GM19468 (cell line): ENCODE measurements around the gene PCK1.

Experiments
- ATAC-seq: cut with Tn5 transposase; IDR thresholded peaks from one replicate; pipeline ENCODE4 v1.9.1; 2021; ENCODE audit warnings: mild to moderate bottlenecking, moderate library complexity, moderate number of reproducible peaks; ENCODE audit not compliant: unreplicated experiment; ENCODE audit errors: extremely low read depth

Gene PCK1

DNA sequence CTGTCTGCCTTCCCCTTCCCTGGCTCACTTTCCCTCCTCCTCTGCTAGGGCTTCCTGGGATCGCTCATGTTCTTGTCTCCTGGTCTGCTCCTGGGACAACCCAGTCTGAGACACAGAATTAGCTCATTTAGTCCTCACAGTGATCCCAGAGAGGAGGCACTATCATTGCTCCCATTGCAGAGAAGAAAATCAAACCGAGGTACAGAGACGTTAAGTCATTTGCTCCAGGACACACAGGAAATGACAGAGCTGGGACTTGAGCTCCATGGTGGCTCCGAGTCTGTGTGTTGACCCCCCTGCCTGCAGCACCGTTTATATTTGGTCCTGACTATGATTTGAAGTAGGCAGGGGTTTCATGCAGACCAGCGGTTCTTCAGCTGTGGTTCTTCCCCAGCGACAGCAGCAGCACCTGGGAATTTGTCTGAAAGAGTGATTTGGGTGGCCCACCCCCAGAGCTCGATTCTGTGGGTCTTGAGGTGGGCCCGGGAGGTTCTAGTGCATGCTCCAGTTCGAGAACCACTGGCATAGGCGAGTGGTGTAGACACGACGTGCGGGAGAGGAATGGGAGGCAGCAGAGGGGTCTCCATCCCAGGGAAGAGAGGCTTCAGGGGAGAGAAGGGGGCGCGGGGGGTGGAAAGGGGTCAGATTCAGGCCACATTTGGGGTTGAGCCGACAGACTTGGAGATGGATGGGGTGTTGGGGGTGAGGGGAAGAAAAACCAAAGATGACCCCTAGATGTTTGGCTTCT lies 24.7 kb downstream of the PCK1 start:
- no peak for ATAC-seq

DNA sequence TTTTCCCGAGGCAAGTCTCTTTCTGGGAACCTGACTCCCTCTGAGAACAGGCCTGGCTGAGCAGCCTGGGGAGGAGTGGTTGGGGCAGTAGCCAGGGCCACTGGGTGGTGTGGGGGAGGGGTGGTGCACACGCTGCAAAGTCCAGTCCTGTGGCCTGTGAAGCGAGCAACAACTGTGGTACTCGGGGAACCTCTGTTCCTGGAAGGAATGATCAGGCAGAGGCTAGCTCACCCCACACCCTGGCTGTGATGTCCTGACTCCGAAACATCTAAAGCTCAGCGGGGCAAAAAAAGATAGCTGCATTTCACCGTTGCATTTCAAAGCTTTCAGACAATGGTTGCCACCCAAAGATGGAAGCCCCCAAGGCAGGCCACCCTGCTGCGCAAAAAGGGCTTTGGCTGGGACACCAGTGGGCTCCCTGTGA lies 25.5 kb downstream of the PCK1 start:
- no peak for ATAC-seq

- ATAC-seq = no peak
Observed at GRCh38 chr20:57586943-57587277, 26.0 kb downstream of the PCK1 start.

- ATAC-seq = no peak
Observed at GRCh38 chr20:57587278-57587988, 26.5 kb downstream of the PCK1 start.

GRCh38 chr20:57587989-57588377 lies 27.1 kb downstream of the PCK1 start:
- no peak for ATAC-seq

- ATAC-seq = no peak
Observed at GRCh38 chr20:57588596-57588995, 27.7 kb downstream of the PCK1 start.

- ATAC-seq = no peak
Observed at GRCh38 chr20:57589123-57589727, 28.3 kb downstream of the PCK1 start.

- no peak for ATAC-seq
Observed at GRCh38 chr20:57589728-57590484, 29.0 kb downstream of the PCK1 start.

DNA sequence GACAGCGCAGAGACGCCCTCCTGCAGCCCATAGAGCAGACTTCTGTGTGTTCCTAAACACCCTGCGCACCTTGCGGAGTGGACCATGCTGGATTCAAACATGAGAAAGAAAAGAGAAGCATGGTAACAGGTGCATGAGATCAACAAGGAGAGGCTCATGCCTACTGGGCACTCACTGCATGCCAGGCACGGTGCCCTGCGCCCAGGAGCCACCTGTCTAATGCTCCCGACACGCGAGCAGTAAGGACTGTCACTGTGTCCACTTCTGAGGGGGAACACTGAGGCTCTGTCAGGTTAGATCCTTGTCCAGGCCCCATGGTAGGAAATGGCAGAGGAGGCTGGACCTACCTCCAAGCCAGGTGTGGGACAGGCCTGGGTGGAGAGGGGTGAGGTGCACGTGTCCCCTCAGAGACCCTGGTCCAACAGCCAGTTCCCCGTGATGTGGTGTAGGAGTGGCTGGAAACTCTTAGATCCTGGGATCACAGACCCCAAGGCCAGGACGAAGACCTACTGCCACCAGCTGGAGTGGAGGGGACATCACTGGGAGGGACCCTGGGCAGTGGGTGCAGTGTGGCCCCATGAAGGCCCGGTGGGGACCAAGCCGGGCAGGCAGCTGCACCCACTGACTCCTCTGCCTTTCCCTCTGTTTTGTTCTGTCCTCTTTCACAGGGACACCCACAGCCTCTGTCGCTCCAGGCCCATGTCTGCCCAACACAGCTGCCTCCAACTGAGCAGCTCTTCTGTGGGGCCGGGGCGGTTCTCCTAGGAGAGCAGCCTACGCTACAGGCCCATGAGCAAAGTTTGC lies 29.8 kb downstream of the PCK1 start:
- no peak for ATAC-seq

GRCh38 chr20:57591289-57592229 lies 30.6 kb downstream of the PCK1 start:
- no peak for ATAC-seq

- no peak for ATAC-seq
Observed at GRCh38 chr20:57592263-57593092, 31.6 kb downstream of the PCK1 start.

DNA sequence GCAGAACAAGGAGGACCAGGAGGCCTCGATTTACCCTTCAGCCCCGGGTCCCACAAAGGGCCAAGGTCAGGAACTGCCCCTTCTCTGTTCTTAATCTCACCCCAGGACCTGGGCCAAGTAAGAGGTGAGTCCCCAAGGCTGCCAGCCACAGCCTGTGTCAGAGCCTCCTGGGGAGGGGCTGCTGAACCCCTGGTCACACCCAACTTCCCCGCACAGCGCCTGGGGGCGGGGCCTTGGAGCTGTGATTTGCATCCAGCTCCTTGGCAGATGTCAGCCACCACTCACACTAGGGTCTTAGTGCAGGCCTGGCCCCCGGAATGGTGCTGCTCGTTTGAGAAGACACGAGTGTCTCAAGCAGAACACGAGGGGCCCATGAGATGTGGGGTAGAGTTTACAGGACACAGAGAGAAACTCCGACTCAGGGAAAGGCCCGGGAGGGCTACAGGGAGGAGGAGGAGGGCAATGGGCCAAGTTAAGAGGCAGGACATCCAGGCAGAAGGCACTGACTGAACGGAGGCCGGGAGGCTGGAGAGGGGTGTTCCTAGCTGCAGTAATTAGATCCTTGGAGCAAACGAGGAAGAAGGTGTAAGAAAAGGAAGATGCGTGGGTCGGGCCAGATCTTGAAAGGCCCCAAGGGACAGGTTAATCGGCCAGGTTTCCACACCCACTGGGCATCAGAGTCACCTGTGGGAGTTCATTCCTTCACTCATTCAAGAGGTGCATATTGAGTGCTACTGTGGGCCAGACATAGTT lies 32.4 kb downstream of the PCK1 start:
- ATAC-seq = no peak

DNA sequence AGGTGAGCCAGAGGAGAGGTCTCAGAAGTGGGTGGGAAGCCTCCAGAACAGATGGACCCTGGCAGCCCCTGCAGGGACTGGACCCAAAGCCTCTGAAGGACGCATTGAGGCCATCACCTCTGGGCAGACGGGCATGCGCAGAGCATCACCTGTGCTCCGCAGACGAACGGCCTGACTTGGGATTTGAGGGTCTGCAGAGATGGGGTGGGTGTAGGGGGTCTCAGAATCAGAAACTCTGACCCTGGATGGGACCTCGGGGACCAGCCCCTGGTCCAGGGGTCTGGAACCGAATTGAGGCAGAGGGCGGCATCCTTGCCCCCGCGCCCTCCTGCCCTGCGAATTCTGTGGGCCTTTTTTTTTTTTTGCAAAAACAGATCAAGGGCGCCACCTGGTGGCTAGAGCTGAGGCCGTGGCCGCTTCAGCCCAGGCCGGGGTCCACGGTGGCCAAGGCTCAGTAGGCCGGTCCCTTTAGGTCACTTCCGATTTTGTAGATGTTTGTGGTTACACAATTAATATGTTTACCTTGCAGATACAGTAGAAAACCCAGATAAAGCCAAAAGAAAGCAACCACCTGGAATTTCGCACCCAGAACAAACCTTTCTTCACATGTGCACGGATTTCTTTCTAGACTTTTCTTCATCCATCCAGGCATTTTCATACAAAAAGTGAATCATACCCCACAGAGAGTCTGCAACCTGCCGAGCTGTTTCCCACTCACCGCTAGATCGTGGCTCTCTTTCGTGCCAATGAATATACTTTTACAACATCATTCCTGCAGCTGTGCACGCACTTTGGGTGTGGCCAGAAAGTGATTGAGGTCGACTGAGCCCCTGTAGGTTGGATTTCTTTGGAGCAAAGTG lies 33.4 kb downstream of the PCK1 start:
- ATAC-seq = no peak

- ATAC-seq = no peak
Observed at GRCh38 chr20:57595041-57596030, 34.4 kb downstream of the PCK1 start.

- no peak for ATAC-seq
Observed at GRCh38 chr20:57596358-57596757, 35.4 kb downstream of the PCK1 start.
